ENCODE data around the gene AMBRA1.

AMBRA1 gene

GRCh38 chr11:46445920-46446771 lies 147.7 kb downstream of the AMBRA1 start:
- Mint-ChIP-seq H3K4me3 (no peak overlapping the region), H3K9me3 (no peaks in the 10 kb centered on the region), H3K4me1 (ENCODE audit: low read depth in 2 of 2) (peaks cover 15 to 24% of the 10 kb centered on the region in 2 donors), H3K36me3 (ENCODE audit: insufficient read depth) (peaks cover 25% of the 10 kb centered on the region), H3K27me3 (no peaks in the 10 kb centered on the region), H3K27ac (peak overlapping the region; percentile 41 to 52)
- ATAC-seq (replicated peaks): no peak
- DNase-seq: no peak

GRCh38 chr11:46445192-46445919 lies 148.5 kb downstream of the AMBRA1 start:
- Mint-ChIP-seq H3K9me3 (no peaks in the 10 kb centered on the region), H3K27me3 (no peaks in the 10 kb centered on the region), H3K4me1 (ENCODE audit: low read depth in 2 of 2) (peaks cover 11 to 24% of the 10 kb centered on the region in 2 donors), H3K27ac (peak overlapping the region; percentile 41 to 52), H3K4me3 (no peak overlapping the region), H3K36me3 (ENCODE audit: insufficient read depth) (peaks cover 29% of the 10 kb centered on the region)
- ATAC-seq (replicated peaks) (no peak), DNase-seq (no peak)

GRCh38 chr11:46444305-46444704 lies 149.5 kb downstream of the AMBRA1 start:
- H3K9me3 Mint-ChIP-seq: no peaks in the 10 kb centered on the region
- H3K27me3 Mint-ChIP-seq: no peaks in the 10 kb centered on the region
- H3K36me3 Mint-ChIP-seq (ENCODE audit: insufficient read depth): peaks cover 29% of the 10 kb centered on the region
- H3K4me3 Mint-ChIP-seq: no peak overlapping the region
- peaks cover 9 to 20% of the 10 kb centered on the region in 2 donors for H3K4me1 Mint-ChIP-seq (ENCODE audit: low read depth in 2 of 2)
- no peak for ATAC-seq (replicated peaks)
- peak overlapping the region in 1 of 2 donors; percentile 5 for H3K27ac Mint-ChIP-seq
- no peak for DNase-seq

- peaks cover 0 to 14% of the 10 kb centered on the region in 2 donors for H3K4me1 Mint-ChIP-seq (ENCODE audit: low read depth in 2 of 2)
- H3K4me3 Mint-ChIP-seq: no peak overlapping the region
- peaks cover 54% of the 10 kb centered on the region for H3K36me3 Mint-ChIP-seq (ENCODE audit: insufficient read depth)
- no peaks in the 10 kb centered on the region for H3K27me3 Mint-ChIP-seq
- no peak overlapping the region for H3K27ac Mint-ChIP-seq
- ATAC-seq (replicated peaks) (no peak), DNase-seq (no peak)
- H3K9me3 Mint-ChIP-seq: no peaks in the 10 kb centered on the region
These were observed 155.6 kb downstream of the AMBRA1 start for GRCh38 chr11:46438211-46438610.

GRCh38 chr11:46437122-46437689 lies 156.6 kb downstream of the AMBRA1 start:
- Mint-ChIP-seq H3K36me3 (ENCODE audit: insufficient read depth) (peaks cover 55% of the 10 kb centered on the region), H3K9me3 (no peaks in the 10 kb centered on the region), H3K4me3 (no peak overlapping the region), H3K4me1 (ENCODE audit: low read depth in 2 of 2) (peaks cover 0 to 14% of the 10 kb centered on the region in 2 donors), H3K27me3 (no peaks in the 10 kb centered on the region), H3K27ac (no peak overlapping the region)
- DNase-seq: no peak
- no peak for ATAC-seq (replicated peaks)

GRCh38 chr11:46436113-46436512 lies 157.7 kb downstream of the AMBRA1 start:
- peaks cover 49% of the 10 kb centered on the region for H3K36me3 Mint-ChIP-seq (ENCODE audit: insufficient read depth)
- no peak overlapping the region for H3K4me3 Mint-ChIP-seq
- H3K27ac Mint-ChIP-seq: no peak overlapping the region
- ATAC-seq (replicated peaks): no peak
- DNase-seq: no peak
- peaks cover 0 to 14% of the 10 kb centered on the region in 2 donors for H3K4me1 Mint-ChIP-seq (ENCODE audit: low read depth in 2 of 2)
- H3K27me3 Mint-ChIP-seq: no peaks in the 10 kb centered on the region
- no peaks in the 10 kb centered on the region for H3K9me3 Mint-ChIP-seq

GRCh38 chr11:46435679-46436078 lies 158.1 kb downstream of the AMBRA1 start:
- no peak for DNase-seq
- Mint-ChIP-seq H3K36me3 (ENCODE audit: insufficient read depth) (peaks cover 47% of the 10 kb centered on the region), H3K4me1 (ENCODE audit: low read depth in 2 of 2) (peaks cover 0 to 14% of the 10 kb centered on the region in 2 donors), H3K4me3 (no peak overlapping the region), H3K27me3 (no peaks in the 10 kb centered on the region), H3K27ac (no peak overlapping the region), H3K9me3 (no peaks in the 10 kb centered on the region)
- ATAC-seq (replicated peaks): no peak

GRCh38 chr11:46431211-46431610 lies 162.6 kb downstream of the AMBRA1 start:
- H3K4me1 Mint-ChIP-seq (ENCODE audit: low read depth in 2 of 2): peaks cover 0 to 2% of the 10 kb centered on the region in 2 donors
- DNase-seq: no peak
- no peaks in the 10 kb centered on the region for H3K27me3 Mint-ChIP-seq
- ATAC-seq (replicated peaks): no peak
- peaks cover 62% of the 10 kb centered on the region for H3K36me3 Mint-ChIP-seq (ENCODE audit: insufficient read depth)
- peak overlapping the region in 1 of 2 donors; percentile 83 for H3K27ac Mint-ChIP-seq
- no peak overlapping the region for H3K4me3 Mint-ChIP-seq
- no peaks in the 10 kb centered on the region for H3K9me3 Mint-ChIP-seq

- H3K27ac Mint-ChIP-seq: no peak overlapping the region
- DNase-seq: no peak
- H3K4me3 Mint-ChIP-seq: no peak overlapping the region
- H3K4me1 Mint-ChIP-seq (ENCODE audit: low read depth in 2 of 2): no peaks in the 10 kb centered on the region
- no peaks in the 10 kb centered on the region for H3K27me3 Mint-ChIP-seq
- no peaks in the 10 kb centered on the region for H3K9me3 Mint-ChIP-seq
- H3K36me3 Mint-ChIP-seq (ENCODE audit: insufficient read depth): peaks cover 54% of the 10 kb centered on the region
- no peak for ATAC-seq (replicated peaks)
These were observed 164.1 kb downstream of the AMBRA1 start for GRCh38 chr11:46429717-46430116.

- Mint-ChIP-seq H3K27me3 (no peaks in the 10 kb centered on the region), H3K4me3 (no peak overlapping the region), H3K27ac (no peak overlapping the region), H3K9me3 (no peaks in the 10 kb centered on the region), H3K36me3 (ENCODE audit: insufficient read depth) (peaks cover 46% of the 10 kb centered on the region), H3K4me1 (ENCODE audit: low read depth in 2 of 2) (no peaks in the 10 kb centered on the region)
- no peak for ATAC-seq (replicated peaks)
- DNase-seq: no peak
These were observed 166.5 kb downstream of the AMBRA1 start for GRCh38 chr11:46427364-46427763.

GRCh38 chr11:46426233-46426991 lies 167.4 kb downstream of the AMBRA1 start:
- Mint-ChIP-seq H3K27ac (no peak overlapping the region), H3K27me3 (no peaks in the 10 kb centered on the region), H3K4me1 (ENCODE audit: low read depth in 2 of 2) (peaks cover 0 to 2% of the 10 kb centered on the region in 2 donors), H3K36me3 (ENCODE audit: insufficient read depth) (peaks cover 43% of the 10 kb centered on the region), H3K9me3 (no peaks in the 10 kb centered on the region), H3K4me3 (no peak overlapping the region)
- ATAC-seq (replicated peaks) (no peak), DNase-seq (no peak)

- no peak for DNase-seq
- no peaks in the 10 kb centered on the region for H3K27me3 Mint-ChIP-seq
- ATAC-seq (replicated peaks): no peak
- no peak overlapping the region for H3K27ac Mint-ChIP-seq
- H3K4me3 Mint-ChIP-seq: no peak overlapping the region
- peaks cover 0 to 2% of the 10 kb centered on the region in 2 donors for H3K4me1 Mint-ChIP-seq (ENCODE audit: low read depth in 2 of 2)
- H3K9me3 Mint-ChIP-seq: no peaks in the 10 kb centered on the region
- H3K36me3 Mint-ChIP-seq (ENCODE audit: insufficient read depth): peaks cover 28% of the 10 kb centered on the region
These were observed 171.2 kb downstream of the AMBRA1 start for GRCh38 chr11:46422588-46422987.

GRCh38 chr11:46421257-46421880 lies 172.5 kb downstream of the AMBRA1 start:
- Mint-ChIP-seq H3K4me3 (no peak overlapping the region), H3K9me3 (no peaks in the 10 kb centered on the region), H3K4me1 (ENCODE audit: low read depth in 2 of 2) (peaks cover 0 to 2% of the 10 kb centered on the region in 2 donors), H3K27me3 (no peaks in the 10 kb centered on the region), H3K27ac (no peak overlapping the region), H3K36me3 (ENCODE audit: insufficient read depth) (peaks cover 30% of the 10 kb centered on the region)
- ATAC-seq (replicated peaks): no peak
- DNase-seq: no peak
